Endodermal cell (in vitro differentiated cells): ENCODE data around the gene FHIP2A. TPM values are rescaled to one million over a fixed set of nuclear protein-coding genes. Genes with fewer than 3 reads are reported as not detected.

Source experiments
- DNase-seq: peaks from one replicate; pipeline ENCODE4 v3.0.0-alpha.2; 2017
- H3K27ac ChIP-seq: 2 replicates; pipeline ENCODE4 v1.5.1; 2013; ENCODE audit warnings: mild to moderate bottlenecking, low read depth, low read length, moderate library complexity
- H3K27me3 ChIP-seq: 2 replicates; pipeline ENCODE4 v1.6.1; 2013; ENCODE audit warnings: mild to moderate bottlenecking, low read length, moderate library complexity; ENCODE audit not compliant: insufficient read depth, control insufficient read depth, poor library complexity, severe bottlenecking
- H3K36me3 ChIP-seq: 2 replicates; pipeline ENCODE4 v1.7.0; 2013; ENCODE audit warnings: mild to moderate bottlenecking, low read length, moderate library complexity; ENCODE audit not compliant: control insufficient read depth, insufficient read depth
- H3K4me1 ChIP-seq: one replicate; pipeline ENCODE4 v1.7.0; 2013; ENCODE audit warnings: low read length; ENCODE audit not compliant: control insufficient read depth, insufficient read depth
- H3K4me3 ChIP-seq: 2 replicates; pipeline ENCODE4 v1.5.1; 2013; ENCODE audit warnings: mild to moderate bottlenecking, low read length, moderate library complexity
- H3K9ac ChIP-seq: 2 replicates; pipeline ENCODE4 v1.6.1; 2013; ENCODE audit warnings: mild to moderate bottlenecking, low read length, moderate library complexity; ENCODE audit not compliant: poor library complexity, severe bottlenecking; ENCODE audit errors: extremely low read depth
- H3K9me3 ChIP-seq: 2 replicates; pipeline ENCODE4 v1.6.1; 2013; ENCODE audit warnings: mild to moderate bottlenecking, low read length, moderate library complexity; ENCODE audit not compliant: control insufficient read depth
- H3K27ac Mint-ChIP-seq: 2 replicates; pipeline ENCODE4 v1.8.0; 2020; ENCODE audit warnings: mixed read lengths
- H3K27me3 Mint-ChIP-seq: 2 replicates; pipeline ENCODE4 v1.8.0; 2021; ENCODE audit warnings: mild to moderate bottlenecking, mixed read lengths; ENCODE audit not compliant: insufficient read depth
- H3K36me3 Mint-ChIP-seq: 2 replicates; pipeline ENCODE4 v1.8.0; 2020; ENCODE audit warnings: low read depth, mixed read lengths
- H3K4me1 Mint-ChIP-seq: 2 replicates; pipeline ENCODE4 v1.8.0; 2020; ENCODE audit warnings: mixed read lengths
- H3K4me3 Mint-ChIP-seq: 2 replicates; pipeline ENCODE4 v1.8.0; 2020; ENCODE audit warnings: mild to moderate bottlenecking, moderate library complexity, mixed read lengths
- H3K9me3 Mint-ChIP-seq: 2 replicates; pipeline ENCODE4 v1.8.0; 2020; ENCODE audit warnings: mild to moderate bottlenecking, mixed read lengths
- WGBS, 2 experiments: methylation state at CpG; one replicate each; pipeline versions ENCODE4 v1.1.5 to v1.1.7; 2013; ENCODE audit warnings: missing lambda C conversion rate in 2 of 2, mixed read lengths in 1 of 2; ENCODE audit not compliant: insufficient coverage in 1 of 2, insufficient read length in 1 of 2; 5-methylcytosine and 5-hydroxymethylcytosine counted together
- total RNA-seq, 2 donors: library from RNA; stranded (reverse); fragmentation: NEBNext Ultra II Directional in 1 of 2; extraction: Animal tissue kit (Norgen Biotek cat#: 25700) in 1 of 2; gene quantifications; 2 replicates in 1 of 2; 3 replicates in 1 of 2; pipeline ENCODE4 v1.2.1, GENCODE V29; 2021
- TF ChIP-seq, protein P1 (sequence below): fragments of 200-600 bp; sonication (generic); conservative IDR thresholded peaks from 2 replicates; pipeline ENCODE4 v1.5.0; 2021; ENCODE audit warnings: antibody characterized with exemption, mild to moderate bottlenecking

FHIP2A gene
- total RNA-seq, 2 donors from 2014 or later: 24.4 to 28.8 TPM

DNA sequence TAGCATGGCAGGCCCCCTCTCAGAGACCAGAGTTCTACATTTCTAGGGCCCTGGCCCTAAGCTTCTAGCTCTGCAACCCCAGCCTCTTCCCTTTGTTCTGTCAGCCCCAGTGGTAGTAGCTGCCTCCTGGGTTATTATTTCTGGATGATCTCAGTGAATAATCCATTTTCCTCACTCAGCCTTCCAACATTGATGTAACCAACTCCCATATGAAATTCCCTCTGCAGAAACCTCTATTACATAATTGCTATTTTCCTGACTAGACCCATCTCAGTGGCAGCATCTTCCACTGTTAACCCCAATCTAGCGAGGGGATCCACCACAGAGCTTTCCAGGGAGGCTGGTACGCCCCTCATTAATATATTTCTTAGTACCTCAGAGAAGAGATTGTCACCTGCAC, 49.8 kb downstream of the FHIP2A start:
- H3K4me3 Mint-ChIP-seq: no peak overlapping the region
- H3K4me1 Mint-ChIP-seq: peaks cover 2% of the 10 kb centered on the region
- Histone ChIP-seq H3K27ac (no peak overlapping the region), H3K27me3 (no peaks in the 10 kb centered on the region), H3K4me1 (no peaks in the 10 kb centered on the region), H3K4me3 (no peak overlapping the region), H3K36me3 (no peaks in the 10 kb centered on the region), H3K9ac (no peak overlapping the region), H3K9me3 (no peaks in the 10 kb centered on the region)
- TF ChIP-seq, protein P1, sequence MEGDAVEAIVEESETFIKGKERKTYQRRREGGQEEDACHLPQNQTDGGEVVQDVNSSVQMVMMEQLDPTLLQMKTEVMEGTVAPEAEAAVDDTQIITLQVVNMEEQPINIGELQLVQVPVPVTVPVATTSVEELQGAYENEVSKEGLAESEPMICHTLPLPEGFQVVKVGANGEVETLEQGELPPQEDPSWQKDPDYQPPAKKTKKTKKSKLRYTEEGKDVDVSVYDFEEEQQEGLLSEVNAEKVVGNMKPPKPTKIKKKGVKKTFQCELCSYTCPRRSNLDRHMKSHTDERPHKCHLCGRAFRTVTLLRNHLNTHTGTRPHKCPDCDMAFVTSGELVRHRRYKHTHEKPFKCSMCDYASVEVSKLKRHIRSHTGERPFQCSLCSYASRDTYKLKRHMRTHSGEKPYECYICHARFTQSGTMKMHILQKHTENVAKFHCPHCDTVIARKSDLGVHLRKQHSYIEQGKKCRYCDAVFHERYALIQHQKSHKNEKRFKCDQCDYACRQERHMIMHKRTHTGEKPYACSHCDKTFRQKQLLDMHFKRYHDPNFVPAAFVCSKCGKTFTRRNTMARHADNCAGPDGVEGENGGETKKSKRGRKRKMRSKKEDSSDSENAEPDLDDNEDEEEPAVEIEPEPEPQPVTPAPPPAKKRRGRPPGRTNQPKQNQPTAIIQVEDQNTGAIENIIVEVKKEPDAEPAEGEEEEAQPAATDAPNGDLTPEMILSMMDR: no peak
- 95 to 100% methylated on average over 2 of the region's 2 CpGs for WGBS, 2 experiments
- DNase-seq: no peak
- H3K27ac Mint-ChIP-seq: no peak overlapping the region
- H3K27me3 Mint-ChIP-seq: peaks cover 4% of the 10 kb centered on the region
- H3K36me3 Mint-ChIP-seq: no peaks in the 10 kb centered on the region
- no peaks in the 10 kb centered on the region for H3K9me3 Mint-ChIP-seq

Other genes with a start within 250 kb of the FHIP2A start
- gene ABLIM1, start 163.5 kb upstream of the FHIP2A start, total RNA-seq: 10 to 100 TPM; 39.3 to 49.3 TPM
- 10 to 100 TPM; 18.5 to 18.8 TPM for gene TRUB1, start 116.4 kb downstream of the FHIP2A start, total RNA-seq